Measurements from ENCODE around the gene NR1H4.
"Not testable (repeated sequence)": the region's sequence is repeated elsewhere in the genome, so short reads cannot be mapped to it uniquely, and the experiment has no call there.

Gene NR1H4

DNA sequence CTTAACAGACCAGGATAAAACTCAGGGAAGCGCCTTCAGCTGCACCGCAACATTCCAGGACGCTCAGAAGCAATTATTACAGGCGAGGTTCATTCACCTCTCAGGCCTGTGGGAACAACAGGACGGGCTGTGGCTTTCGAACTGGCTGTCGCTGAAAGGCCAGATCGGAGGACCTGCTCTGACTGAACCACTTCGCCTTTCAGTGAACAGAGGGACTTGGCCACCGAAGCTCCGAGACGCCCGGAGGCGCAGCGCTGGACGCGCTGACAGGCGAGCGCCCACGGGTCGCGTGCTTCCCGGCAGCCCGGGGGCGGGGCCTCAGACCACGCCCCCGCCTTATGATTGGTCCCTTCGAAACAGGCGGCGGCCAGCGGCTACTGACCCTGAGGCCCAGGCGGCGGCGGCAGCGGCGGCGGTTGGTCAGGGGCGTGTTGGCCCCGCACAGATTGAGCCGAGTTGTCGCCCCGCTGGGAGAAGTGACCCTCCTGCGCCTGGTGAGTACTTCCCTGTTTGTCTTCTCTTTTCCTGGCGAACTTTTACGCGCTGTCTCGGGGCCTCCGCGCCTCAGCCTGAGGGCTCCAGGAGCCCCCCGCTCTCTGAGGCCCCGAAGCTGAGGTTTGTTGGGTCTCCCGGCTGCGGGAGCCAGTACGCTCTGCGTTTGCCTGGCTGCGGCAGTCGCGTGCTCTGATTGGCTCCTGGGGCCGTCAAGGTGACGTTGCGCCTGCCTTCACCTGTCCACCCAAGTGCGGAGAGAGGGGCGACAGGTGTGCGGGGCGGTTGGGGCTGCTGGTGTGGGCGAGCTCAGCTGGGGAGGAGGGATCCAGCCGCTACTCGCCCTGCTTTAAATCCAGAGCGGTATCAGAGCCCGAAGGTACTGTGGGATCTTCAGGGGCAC, 99.9 kb downstream of the NR1H4 start, which contains the start of gene GAS2L3:
Gene GAS2L3 (plus strand): TSS at position 393 of the 895 bp plus-strand sequence. CDS start 21,221 bp downstream, outside the sequence.
- peak; percentile 91 for DNase-seq

- no peak for DNase-seq
Observed at GRCh38 chr12:100574187-100575074, 100.8 kb downstream of the NR1H4 start.

DNA sequence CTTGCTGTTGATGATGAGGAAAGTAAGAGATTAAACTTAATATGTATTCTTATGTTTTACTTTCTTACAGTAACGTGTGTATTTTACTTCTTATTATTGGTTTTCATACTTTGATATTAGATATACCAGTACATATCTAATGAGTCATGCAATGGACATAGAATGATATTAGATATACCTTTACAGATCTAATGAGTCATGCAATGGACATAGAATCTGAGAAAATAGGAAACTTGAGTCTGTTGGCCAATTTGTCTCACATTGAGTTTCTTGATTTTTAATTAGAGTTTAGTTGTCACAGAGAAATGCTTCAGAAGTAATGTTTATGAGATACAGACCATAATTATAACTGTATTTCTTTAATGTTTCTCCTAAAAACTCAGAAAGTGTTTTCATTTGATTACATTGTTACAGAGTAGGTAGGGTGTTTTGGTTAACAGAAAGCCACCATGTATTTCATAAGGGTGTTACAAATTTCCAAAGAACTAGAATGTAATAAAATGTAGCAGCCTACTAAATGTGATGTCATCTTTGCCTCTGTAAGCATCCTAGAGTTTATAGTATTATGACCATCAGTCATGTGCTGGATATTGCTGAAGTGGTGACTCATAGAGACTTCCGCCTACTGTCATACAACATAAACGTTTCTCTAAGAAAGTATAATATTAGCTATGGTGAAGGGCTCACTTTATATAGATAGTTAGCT, 102.8 kb downstream of the NR1H4 start:
- no peak for DNase-seq

- no peak for DNase-seq
Observed at GRCh38 chr12:100578923-100579322, 105.3 kb downstream of the NR1H4 start.

DNA sequence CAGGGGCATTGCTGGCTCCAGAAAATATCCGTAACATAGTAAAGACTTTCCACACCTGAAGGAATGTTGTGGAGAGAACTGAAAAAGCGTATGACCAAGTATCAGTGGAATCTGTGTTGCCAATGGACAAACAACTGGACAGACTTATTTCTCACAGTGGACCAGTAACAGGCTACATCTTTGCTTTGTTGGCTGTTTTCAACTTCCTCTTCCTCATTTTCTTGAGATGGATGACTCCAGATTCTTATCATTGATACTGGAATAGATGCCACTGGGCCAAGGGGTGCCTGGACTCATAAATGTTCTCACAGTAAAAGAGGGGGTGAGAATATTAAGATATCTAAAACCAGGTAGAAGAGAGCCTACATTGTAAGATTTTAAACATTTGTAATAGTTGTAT, 106.2 kb downstream of the NR1H4 start:
- DNase-seq, result no peak

GRCh38 chr12:100584256-100584655, 110.6 kb downstream of the NR1H4 start:
- DNase-seq, result no peak

- no peak for DNase-seq
Observed at GRCh38 chr12:100591979-100592378, 118.3 kb downstream of the NR1H4 start.

GRCh38 chr12:100593490-100593889, 119.8 kb downstream of the NR1H4 start:
- DNase-seq, result no peak

DNA sequence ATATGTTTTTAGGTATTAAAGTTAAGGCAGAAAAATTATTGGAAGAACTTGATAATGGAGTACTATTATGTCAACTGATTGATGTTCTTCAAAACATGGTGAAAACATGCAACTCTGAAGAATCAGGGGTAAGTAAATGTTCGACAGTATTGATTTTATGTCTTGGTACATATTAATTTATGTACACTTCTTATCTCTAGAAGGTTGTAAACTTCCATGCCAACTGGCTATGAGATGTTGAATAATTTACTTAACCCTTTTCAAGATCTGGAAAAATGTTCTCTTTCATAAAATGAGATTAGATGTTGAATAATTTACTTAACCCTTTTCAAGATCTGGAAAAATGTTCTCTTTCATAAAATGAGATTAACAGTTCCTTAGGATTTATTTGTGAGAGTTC, 128.0 kb downstream of the NR1H4 start:
- no peak for DNase-seq

- DNase-seq, result not testable (repeated sequence)
Observed at GRCh38 chr12:100602997-100603396, 129.3 kb downstream of the NR1H4 start.

- DNase-seq, result no peak
Observed at GRCh38 chr12:100608776-100609175, 135.1 kb downstream of the NR1H4 start.

- no peak for DNase-seq
Observed at GRCh38 chr12:100610666-100611430, 137.2 kb downstream of the NR1H4 start.

GRCh38 chr12:100612606-100613005, 138.9 kb downstream of the NR1H4 start:
- DNase-seq, result no peak

Measured in NCI-H774 (cell line).